ENCODE results near the gene YIF1A.

The YIF1A gene

DNA sequence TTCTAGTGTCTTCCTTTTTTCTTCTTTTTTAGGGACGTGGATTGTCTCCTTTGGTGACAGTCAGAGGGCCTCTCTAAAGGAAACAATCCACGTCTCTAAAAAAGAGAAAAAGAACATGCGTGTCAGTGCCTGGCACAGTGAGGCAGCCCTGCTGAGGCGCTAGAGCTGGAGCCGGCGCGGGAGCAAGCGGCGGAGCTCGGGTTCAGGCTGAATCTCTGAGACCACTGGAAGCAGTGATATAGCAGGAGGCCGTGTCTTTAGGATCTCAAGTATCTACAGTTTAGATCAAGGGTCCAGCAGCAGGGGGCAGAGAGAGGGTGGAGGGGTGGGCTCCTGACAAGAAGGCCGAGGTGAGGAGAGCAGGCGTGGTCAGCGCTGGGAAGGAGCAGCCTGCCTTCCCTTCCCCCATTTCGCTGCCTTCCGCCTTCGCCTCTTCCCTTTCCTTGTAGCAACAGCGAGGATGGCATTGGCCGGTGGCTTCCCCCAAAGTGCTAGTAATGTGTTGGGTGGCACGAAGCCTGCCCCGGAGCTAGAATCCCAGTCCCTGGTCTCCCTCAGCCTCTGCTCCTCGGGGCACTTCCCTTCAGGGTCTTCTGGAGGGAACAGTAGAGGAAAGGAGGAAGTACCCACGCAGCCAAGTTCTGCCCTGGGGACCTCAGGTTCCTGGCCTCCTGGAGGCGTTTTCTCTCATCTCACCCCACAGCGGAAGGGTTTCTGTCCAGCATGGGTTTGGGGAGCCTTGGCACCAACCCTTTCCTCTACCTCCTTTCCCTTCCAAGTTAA lies 48.8 kb downstream of the YIF1A start:
- DNase-seq: no peak

DNA sequence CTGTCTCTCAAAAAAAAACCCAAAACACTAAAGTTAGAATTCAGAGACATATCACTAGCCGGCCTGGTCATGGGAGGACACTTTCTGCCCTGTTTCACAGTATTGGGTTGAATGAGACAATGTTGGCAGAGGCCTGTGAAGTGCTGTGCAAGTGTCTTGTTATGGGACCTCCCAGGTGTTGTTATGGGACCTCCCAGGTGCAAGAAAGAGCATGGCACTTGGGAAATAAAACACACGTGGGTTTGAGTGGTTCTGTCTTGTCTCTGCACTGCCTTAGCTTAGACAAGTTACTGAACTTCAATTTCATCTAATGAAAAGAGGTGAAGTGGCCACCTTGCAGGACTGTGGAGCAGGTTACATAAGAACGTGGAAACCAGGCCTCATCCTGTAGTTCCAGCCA lies 49.4 kb downstream of the YIF1A start:
- DNase-seq: no peak

DNA sequence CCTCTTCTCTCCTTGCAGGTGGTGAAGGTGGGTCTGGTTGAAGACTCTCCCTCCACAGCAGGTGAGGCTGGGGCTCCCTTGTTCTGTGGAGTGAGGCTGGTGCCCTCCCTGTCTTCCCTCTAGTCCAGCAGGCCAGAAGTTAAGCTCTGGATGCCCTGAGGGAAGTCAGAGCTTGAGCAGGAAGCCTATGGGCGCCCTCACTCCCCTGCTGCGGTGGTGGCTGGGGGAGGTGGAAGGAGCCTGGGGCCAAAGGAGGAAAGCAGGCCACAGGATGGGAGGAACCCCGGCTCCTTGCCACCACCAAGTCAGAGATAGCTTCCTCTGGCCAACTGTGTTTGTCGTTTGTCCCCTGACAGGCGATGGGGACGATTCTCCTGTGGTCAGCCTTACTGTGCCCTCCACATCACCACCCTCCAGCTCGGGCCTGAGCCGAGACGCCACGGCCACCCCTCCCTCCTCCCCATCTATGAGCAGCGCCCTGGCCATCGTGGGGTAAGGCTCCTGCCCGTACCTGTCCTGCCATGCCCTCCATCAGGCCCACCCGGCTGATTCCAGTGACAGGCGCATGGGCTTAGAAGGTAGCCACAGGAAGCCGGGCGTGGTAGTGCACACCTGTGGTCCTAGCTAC lies 50.0 kb downstream of the YIF1A start:
- no peak for DNase-seq

DNA sequence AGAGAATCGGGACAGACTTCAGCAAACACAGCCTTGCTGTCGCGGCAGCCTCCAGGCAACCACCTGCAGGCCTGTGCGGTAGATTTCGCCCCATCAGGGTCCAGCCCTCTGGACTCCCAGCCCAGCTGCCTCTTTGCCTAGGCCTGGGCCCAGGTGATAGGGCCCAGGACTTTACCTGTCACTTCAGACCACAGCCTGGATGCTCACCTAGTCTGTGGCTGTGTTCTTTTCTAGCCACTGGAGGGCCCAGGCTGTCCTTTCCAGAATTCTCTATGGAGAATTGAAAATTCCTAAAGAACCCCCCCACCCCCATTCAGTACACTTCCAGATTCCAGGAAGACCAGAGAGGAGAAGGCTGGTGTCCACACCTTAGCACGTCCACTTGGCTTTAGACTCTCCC lies 51.1 kb downstream of the YIF1A start:
- DNase-seq: no peak

DNA sequence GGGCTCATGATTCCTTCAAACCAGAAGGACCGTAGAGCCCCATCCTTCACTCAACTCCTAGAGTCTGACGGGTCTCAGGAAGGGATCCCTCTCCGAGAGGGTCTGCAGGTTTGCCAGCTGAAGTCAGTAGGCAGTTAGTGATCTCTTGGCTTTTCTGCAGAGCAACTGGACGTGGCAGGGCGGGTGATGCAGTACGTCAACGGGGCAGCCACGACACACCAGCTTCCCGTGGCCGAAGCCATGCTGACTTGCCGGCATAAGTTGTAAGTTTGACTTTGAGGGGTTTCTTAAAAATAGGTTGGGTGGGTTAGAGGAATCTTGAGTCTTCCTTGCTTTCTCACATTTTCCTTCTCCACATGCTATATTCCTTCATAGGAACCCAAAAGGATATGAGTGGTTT lies 53.8 kb downstream of the YIF1A start:
- no peak for DNase-seq

All from NCI-H1436 (cell line).